Left ventricle myocardium superior (tissue), 1 donor: ENCODE results near the gene PRRX2. TPM values are rescaled to one million over a fixed set of nuclear protein-coding genes. Genes with fewer than 3 reads are reported as not detected.
"Not testable (repeated sequence)": the region's sequence is repeated elsewhere in the genome, so short reads cannot be mapped to it uniquely, and the experiment has no call there.

Experiments used
- ATAC-seq: fragments of 200-7000 bp; cut with Tn5 transposase; one replicate; pipeline ENCODE4 v1.9.1; 2020; ENCODE audit warnings: mild to moderate bottlenecking, moderate library complexity
- DNase-seq: peaks from one replicate; pipeline ENCODE4 v3.0.0-alpha.2; 2020
- intact Hi-C: fragments of 100-400 bp; cut with micrococcal nuclease; formaldehyde crosslinking; loops from one replicate; pipeline ENCODE4 v1.11.0; 2022
- total RNA-seq: library from RNA; stranded (reverse); fragmentation: NEBNext Ultra II Directional; extraction: Animal tissue kit (Norgen Biotek cat#: 25700); gene quantifications from one replicate; pipeline ENCODE4 v1.2.1, GENCODE V29; 2021
- donor health status: DM: no; HTN: yes; CAD: no; lungs with severe emphysema.

PRRX2 gene
- total RNA-seq, 1 donor from 2014 or later = 0.20 TPM

GRCh38 chr9:129649726-129650679 is 15.4 kb upstream of the PRRX2 start:
- intact Hi-C loops = no loop called here
- no peak for ATAC-seq
- DNase-seq = no peak

GRCh38 chr9:129650680-129651235 is 14.7 kb upstream of the PRRX2 start:
- ATAC-seq (no peak), DNase-seq (no peak)
- intact Hi-C loops = no loop called here

GRCh38 chr9:129653823-129654553 is 11.5 kb upstream of the PRRX2 start:
- DNase-seq (no peak), ATAC-seq (no peak)
- intact Hi-C loops = no loop called here

GRCh38 chr9:129654554-129655040 is 10.8 kb upstream of the PRRX2 start:
- ATAC-seq (no peak), DNase-seq (no peak)
- intact Hi-C loops = no loop called here

- ATAC-seq (no peak), DNase-seq (no peak)
- intact Hi-C loops = no loop called here
Observed at GRCh38 chr9:129655154-129655553, 10.3 kb upstream of the PRRX2 start.

GRCh38 chr9:129655696-129656095 is 9.8 kb upstream of the PRRX2 start:
- intact Hi-C loops = no loop called here
- ATAC-seq (no peak), DNase-seq (no peak)

GRCh38 chr9:129656795-129657390 is 8.6 kb upstream of the PRRX2 start:
- intact Hi-C loops = no loop called here
- DNase-seq (no peak), ATAC-seq (no peak)

- intact Hi-C loops = no loop called here
- DNase-seq = no peak
- ATAC-seq = no peak
Observed at GRCh38 chr9:129661029-129661428, 4.4 kb upstream of the PRRX2 start.

- ATAC-seq, DNase-seq, intact Hi-C loops: not testable (repeated sequence)
Observed at GRCh38 chr9:129662239-129662638, 3.2 kb upstream of the PRRX2 start.

- ATAC-seq = peak; percentile 66
- DNase-seq = no peak
- intact Hi-C loops = no loop called here
Observed at GRCh38 chr9:129664746-129665388, 580 bp upstream of the PRRX2 start.

GRCh38 chr9:129665814-129666520 is 520 bp downstream of the PRRX2 start:
- DNase-seq (no peak), ATAC-seq (no peak)
- intact Hi-C loops = no loop called here

GRCh38 chr9:129666575-129666974 is 1.1 kb downstream of the PRRX2 start:
- DNase-seq (no peak), ATAC-seq (no peak)
- intact Hi-C loops = no loop called here

GRCh38 chr9:129667378-129667777 is 1.9 kb downstream of the PRRX2 start:
- intact Hi-C loops = no loop called here
- no peak for ATAC-seq
- no peak for DNase-seq

- DNase-seq = no peak
- no peak for ATAC-seq
- intact Hi-C loops = no loop called here
Observed at GRCh38 chr9:129667850-129668249, 2.4 kb downstream of the PRRX2 start.

- intact Hi-C loops = no loop called here
- ATAC-seq (no peak), DNase-seq (no peak)
Observed at GRCh38 chr9:129669141-129669718, 3.8 kb downstream of the PRRX2 start.

- DNase-seq = no peak
- no peak for ATAC-seq
- intact Hi-C loops = no loop called here
Observed at GRCh38 chr9:129669946-129670345, 4.5 kb downstream of the PRRX2 start.

- ATAC-seq (no peak), DNase-seq (no peak)
- intact Hi-C loops = no loop called here
Observed at GRCh38 chr9:129671065-129671464, 5.6 kb downstream of the PRRX2 start.

- DNase-seq (no peak), ATAC-seq (no peak)
- intact Hi-C loops = no loop called here
Observed at GRCh38 chr9:129671519-129671918, 6.1 kb downstream of the PRRX2 start.
